ENCODE measurements around the gene NRP2. TPM values are rescaled to one million over a fixed set of nuclear protein-coding genes. Genes with fewer than 3 reads are reported as not detected.

The NRP2 gene
- total and polyA plus RNA-seq, 4 donors, result 57.7 to 79.1 (median 62.4) TPM

DNA sequence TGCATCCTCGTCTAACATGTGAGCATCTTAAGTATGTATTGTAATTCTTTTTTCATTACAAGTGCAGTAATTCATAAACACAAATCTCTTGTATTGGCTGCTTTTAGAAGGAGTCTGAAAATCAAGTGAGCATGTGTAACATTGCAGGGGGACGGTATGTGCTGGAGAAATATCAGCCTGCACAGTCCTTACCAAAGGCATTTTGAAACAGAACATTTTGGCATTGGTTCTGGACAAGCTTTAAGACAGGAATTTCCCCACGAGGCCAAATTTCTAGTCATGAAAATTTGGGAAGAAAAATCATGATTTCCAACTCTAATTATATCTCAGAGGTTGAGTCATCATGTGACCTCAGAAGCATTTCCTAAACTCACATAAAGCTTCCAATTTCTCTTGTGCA, 24.7 kb upstream of the NRP2 start:
- Histone ChIP-seq H3K9me3 (ENCODE audit: control insufficient read depth, insufficient read depth, low read length) (no peaks in the 10 kb centered on the region), H3K4me1 (ENCODE audit: control insufficient read depth, insufficient read depth, low read length) (no peaks in the 10 kb centered on the region), H3K27ac (ENCODE audit: low read depth, low read length) (no peak overlapping the region), H3K36me3 (ENCODE audit: control insufficient read depth, insufficient read depth, low read length) (no peaks in the 10 kb centered on the region), H3K4me3 (ENCODE audit: low read depth, low read length) (no peak overlapping the region), H3K27me3 (ENCODE audit: control insufficient read depth, insufficient read depth, low read length) (no peaks in the 10 kb centered on the region)
- 71% methylated on average over 1 of the region's 3 CpGs for WGBS (ENCODE audit: insufficient coverage)
- DNase-seq (ENCODE audit: low read depth in 4 of 6, low spot score in 6 of 6), result no peak

DNA sequence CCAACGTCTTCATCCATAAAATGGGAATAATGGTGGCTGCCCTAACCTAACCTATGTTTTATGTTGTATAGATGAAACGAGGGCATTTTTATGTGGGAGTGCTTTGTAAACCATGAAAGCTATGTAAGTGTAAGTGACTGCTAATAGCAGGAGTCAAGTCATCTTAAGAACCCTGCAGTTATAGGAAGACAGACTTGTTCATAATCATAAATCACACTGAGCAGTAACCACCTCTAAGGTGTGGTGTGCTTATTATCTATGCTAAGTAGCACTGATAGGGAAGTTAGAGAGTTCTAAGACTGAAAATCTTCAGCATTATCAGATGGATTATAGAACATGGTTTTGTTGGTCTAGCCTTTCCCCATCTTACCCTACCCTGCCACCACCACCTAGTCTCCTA, 24.2 kb upstream of the NRP2 start:
- Histone ChIP-seq H3K27me3 (ENCODE audit: control insufficient read depth, insufficient read depth, low read length) (no peaks in the 10 kb centered on the region), H3K36me3 (ENCODE audit: control insufficient read depth, insufficient read depth, low read length) (no peaks in the 10 kb centered on the region), H3K27ac (ENCODE audit: low read depth, low read length) (no peak overlapping the region), H3K4me3 (ENCODE audit: low read depth, low read length) (no peak overlapping the region), H3K9me3 (ENCODE audit: control insufficient read depth, insufficient read depth, low read length) (no peaks in the 10 kb centered on the region), H3K4me1 (ENCODE audit: control insufficient read depth, insufficient read depth, low read length) (no peaks in the 10 kb centered on the region)
- no peak for DNase-seq (ENCODE audit: low read depth in 4 of 6, low spot score in 6 of 6)
- WGBS (ENCODE audit: insufficient coverage), result 80% methylated on average over 1 of the region's 2 CpGs

DNA sequence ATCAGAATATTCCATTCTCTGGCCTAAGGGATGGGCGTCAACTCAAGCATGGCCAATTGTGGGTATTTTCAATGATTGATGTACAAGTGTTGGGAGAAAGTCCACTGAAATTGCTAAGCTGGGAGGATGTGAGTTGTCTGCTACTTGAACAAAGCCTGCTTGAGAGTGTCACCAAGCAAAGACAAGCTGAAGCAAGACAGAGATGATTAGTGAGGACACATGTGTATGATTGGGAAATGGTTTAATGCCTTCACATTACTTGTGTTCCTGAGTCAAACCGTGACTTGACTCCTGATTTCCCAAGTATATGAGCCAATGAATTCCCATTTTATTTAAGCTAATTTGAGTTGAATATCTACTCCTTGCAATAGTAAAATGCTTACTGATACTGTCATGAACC, 23.7 kb upstream of the NRP2 start:
- no peak for DNase-seq (ENCODE audit: low read depth in 4 of 6, low spot score in 6 of 6)
- Histone ChIP-seq H3K27me3 (ENCODE audit: control insufficient read depth, insufficient read depth, low read length) (no peaks in the 10 kb centered on the region), H3K9me3 (ENCODE audit: control insufficient read depth, insufficient read depth, low read length) (no peaks in the 10 kb centered on the region), H3K27ac (ENCODE audit: low read depth, low read length) (no peak overlapping the region), H3K4me1 (ENCODE audit: control insufficient read depth, insufficient read depth, low read length) (no peaks in the 10 kb centered on the region), H3K4me3 (ENCODE audit: low read depth, low read length) (no peak overlapping the region), H3K36me3 (ENCODE audit: control insufficient read depth, insufficient read depth, low read length) (no peaks in the 10 kb centered on the region)
- 100% methylated on average over 1 of the region's 2 CpGs for WGBS (ENCODE audit: insufficient coverage)

DNA sequence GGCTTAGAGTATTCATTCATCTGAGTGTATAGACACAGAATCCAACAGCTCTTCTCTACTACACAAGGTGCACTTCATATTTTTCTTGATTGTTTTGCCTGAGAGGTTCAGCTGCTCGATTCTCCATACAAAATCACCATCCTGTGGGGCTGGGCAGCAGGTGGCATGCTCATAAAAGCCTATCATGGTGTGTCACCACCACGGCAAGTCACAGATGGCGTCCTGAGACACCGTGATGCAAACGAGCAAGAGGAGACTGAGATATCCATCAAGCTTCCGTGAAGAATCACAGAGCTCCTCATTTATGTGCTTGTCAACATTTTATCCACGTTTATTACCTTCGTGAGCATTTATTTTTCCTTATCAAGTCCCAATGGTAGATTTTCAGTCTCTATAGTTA, 22.4 kb upstream of the NRP2 start:
- DNase-seq (ENCODE audit: low read depth in 4 of 6, low spot score in 6 of 6), result no peak
- 70% methylated on average over 5 of the region's 8 CpGs for WGBS (ENCODE audit: insufficient coverage)
- no peaks in the 10 kb centered on the region for H3K4me1 ChIP-seq (ENCODE audit: control insufficient read depth, insufficient read depth, low read length)
- no peak overlapping the region for H3K27ac ChIP-seq (ENCODE audit: low read depth, low read length)
- no peaks in the 10 kb centered on the region for H3K36me3 ChIP-seq (ENCODE audit: control insufficient read depth, insufficient read depth, low read length)
- H3K27me3 ChIP-seq (ENCODE audit: control insufficient read depth, insufficient read depth, low read length), result no peaks in the 10 kb centered on the region
- H3K9me3 ChIP-seq (ENCODE audit: control insufficient read depth, insufficient read depth, low read length), result no peaks in the 10 kb centered on the region
- no peak overlapping the region for H3K4me3 ChIP-seq (ENCODE audit: low read depth, low read length)

DNA sequence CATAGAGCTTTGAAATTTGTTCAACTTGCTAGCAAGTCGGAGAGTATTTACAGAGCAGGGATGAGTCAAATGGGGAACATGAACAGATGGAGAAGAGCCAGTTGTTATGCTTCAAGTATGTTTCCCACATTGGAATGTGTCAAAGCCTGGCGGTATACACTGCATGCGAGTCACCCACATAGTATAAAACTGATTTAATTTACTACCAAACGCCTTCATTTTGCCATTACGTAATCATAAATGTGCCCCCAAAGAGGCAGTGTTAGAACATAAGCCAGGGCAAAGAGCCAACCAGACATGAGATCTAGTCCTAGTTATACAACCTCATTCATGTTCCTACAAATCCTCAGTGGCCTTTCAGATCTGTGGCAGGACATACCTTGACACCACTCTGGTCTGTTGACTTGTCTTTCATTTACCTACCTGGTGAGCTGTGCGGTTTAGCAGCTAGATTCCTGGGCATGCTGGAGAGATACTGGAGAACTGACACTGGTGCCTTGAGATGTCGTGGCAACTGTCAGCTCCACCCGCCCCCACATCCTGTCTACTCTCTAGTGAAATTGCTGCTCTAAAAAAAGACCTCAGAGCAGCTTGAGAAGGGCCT, 21.7 kb upstream of the NRP2 start:
- DNase-seq (ENCODE audit: low read depth in 4 of 6, low spot score in 6 of 6), result peak in 2 of 6 donors; percentile 51 to 58
- Histone ChIP-seq H3K27me3 (ENCODE audit: control insufficient read depth, insufficient read depth, low read length) (no peaks in the 10 kb centered on the region), H3K4me3 (ENCODE audit: low read depth, low read length) (no peak overlapping the region), H3K9me3 (ENCODE audit: control insufficient read depth, insufficient read depth, low read length) (no peaks in the 10 kb centered on the region), H3K36me3 (ENCODE audit: control insufficient read depth, insufficient read depth, low read length) (no peaks in the 10 kb centered on the region), H3K4me1 (ENCODE audit: control insufficient read depth, insufficient read depth, low read length) (no peaks in the 10 kb centered on the region), H3K27ac (ENCODE audit: low read depth, low read length) (no peak overlapping the region)
- WGBS (ENCODE audit: insufficient coverage), result 78% methylated on average over 3 of the region's 8 CpGs

DNA sequence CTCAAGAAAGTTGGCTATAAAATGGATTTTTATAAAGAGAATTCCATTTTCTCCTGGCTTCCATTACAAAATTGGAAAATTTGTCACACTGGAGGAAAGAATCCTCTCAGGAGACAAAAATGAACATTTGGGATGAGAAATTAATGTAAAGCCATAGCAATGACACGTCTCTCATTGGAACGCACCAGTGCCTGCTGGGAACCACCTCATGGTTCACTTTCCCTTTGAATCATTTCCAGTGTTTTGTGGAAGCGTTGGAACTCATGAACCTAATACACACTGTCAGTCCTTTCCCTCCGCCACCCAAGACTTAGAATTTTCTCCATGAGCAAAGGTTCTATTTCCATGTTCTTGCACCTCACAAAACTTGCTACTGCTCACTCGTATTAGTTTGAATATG, 21.0 kb upstream of the NRP2 start:
- no peaks in the 10 kb centered on the region for H3K36me3 ChIP-seq (ENCODE audit: control insufficient read depth, insufficient read depth, low read length)
- H3K27ac ChIP-seq (ENCODE audit: low read depth, low read length), result no peak overlapping the region
- DNase-seq (ENCODE audit: low read depth in 4 of 6, low spot score in 6 of 6), result no peak
- H3K4me1 ChIP-seq (ENCODE audit: control insufficient read depth, insufficient read depth, low read length), result no peaks in the 10 kb centered on the region
- no peaks in the 10 kb centered on the region for H3K27me3 ChIP-seq (ENCODE audit: control insufficient read depth, insufficient read depth, low read length)
- no peak overlapping the region for H3K4me3 ChIP-seq (ENCODE audit: low read depth, low read length)
- WGBS (ENCODE audit: insufficient coverage), result 91% methylated on average over 3 of the region's 5 CpGs
- no peaks in the 10 kb centered on the region for H3K9me3 ChIP-seq (ENCODE audit: control insufficient read depth, insufficient read depth, low read length)

DNA sequence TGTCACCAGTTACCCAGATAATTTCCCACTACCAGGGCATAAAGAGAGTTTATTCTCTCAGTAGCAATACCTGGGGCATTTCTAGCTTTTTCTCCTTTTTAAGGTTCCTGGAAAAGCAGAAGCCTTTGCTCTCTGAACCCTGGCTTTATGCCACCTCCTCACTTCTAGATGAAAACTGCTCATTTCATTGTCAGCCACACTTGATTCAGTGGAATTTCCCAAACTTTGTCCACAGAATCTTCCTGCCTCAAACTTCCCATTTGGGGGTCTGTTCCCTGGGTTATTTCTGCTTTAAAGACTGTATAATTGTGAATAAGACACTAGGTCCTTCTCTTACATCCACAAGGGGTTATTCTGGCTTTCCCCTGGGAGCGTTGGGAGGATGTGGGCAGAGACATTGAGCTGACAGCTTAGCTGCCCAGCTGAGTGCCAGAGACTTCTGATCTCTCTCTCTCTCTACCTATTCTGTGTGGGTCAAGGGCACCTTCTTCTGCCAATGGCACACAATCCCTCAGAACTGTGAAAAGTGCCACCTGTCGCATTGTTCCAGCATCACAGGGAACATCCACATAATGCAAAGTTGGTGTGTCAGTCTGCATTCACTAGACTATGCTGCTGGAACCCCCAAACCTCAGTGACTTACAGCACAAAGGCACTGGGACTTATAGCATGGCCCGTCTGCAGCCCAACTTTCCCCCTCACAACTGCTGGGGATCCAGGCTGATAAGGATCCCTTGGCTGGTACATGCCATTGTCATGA, 19.9 kb upstream of the NRP2 start:
- H3K27me3 ChIP-seq (ENCODE audit: control insufficient read depth, insufficient read depth, low read length), result no peaks in the 10 kb centered on the region
- no peak overlapping the region for H3K4me3 ChIP-seq (ENCODE audit: low read depth, low read length)
- WGBS (ENCODE audit: insufficient coverage), result 95% methylated on average over 2 of the region's 3 CpGs
- no peaks in the 10 kb centered on the region for H3K9me3 ChIP-seq (ENCODE audit: control insufficient read depth, insufficient read depth, low read length)
- no peak for DNase-seq (ENCODE audit: low read depth in 4 of 6, low spot score in 6 of 6)
- H3K4me1 ChIP-seq (ENCODE audit: control insufficient read depth, insufficient read depth, low read length), result no peaks in the 10 kb centered on the region
- H3K27ac ChIP-seq (ENCODE audit: low read depth, low read length), result no peak overlapping the region
- no peaks in the 10 kb centered on the region for H3K36me3 ChIP-seq (ENCODE audit: control insufficient read depth, insufficient read depth, low read length)

DNA sequence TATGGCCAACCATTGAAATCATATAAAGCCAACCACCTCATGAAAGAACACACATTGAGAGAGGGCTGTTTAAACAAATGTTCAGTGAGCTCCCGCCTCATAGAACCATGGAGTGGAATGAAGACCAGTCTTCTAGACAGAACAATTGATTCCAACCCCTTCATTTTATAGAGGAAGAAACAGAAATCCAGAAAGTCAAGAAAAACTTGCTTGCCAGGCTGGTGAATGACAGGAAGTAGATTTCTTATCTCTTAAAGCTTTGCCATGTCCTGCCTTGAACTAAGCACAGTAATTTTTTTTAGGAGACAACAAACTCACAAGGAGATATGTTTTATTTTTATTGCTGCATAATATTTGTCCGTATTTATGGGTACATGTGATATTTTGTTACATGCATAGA, 16.5 kb upstream of the NRP2 start:
- no CpG with 5 or more reads among the region's 2 CpGs for WGBS (ENCODE audit: insufficient coverage)
- Histone ChIP-seq H3K27me3 (ENCODE audit: control insufficient read depth, insufficient read depth, low read length) (no peaks in the 10 kb centered on the region), H3K27ac (ENCODE audit: low read depth, low read length) (no peak overlapping the region), H3K4me3 (ENCODE audit: low read depth, low read length) (no peak overlapping the region), H3K36me3 (ENCODE audit: control insufficient read depth, insufficient read depth, low read length) (no peaks in the 10 kb centered on the region), H3K9me3 (ENCODE audit: control insufficient read depth, insufficient read depth, low read length) (no peaks in the 10 kb centered on the region), H3K4me1 (ENCODE audit: control insufficient read depth, insufficient read depth, low read length) (no peaks in the 10 kb centered on the region)
- DNase-seq (ENCODE audit: low read depth in 4 of 6, low spot score in 6 of 6), result no peak

DNA sequence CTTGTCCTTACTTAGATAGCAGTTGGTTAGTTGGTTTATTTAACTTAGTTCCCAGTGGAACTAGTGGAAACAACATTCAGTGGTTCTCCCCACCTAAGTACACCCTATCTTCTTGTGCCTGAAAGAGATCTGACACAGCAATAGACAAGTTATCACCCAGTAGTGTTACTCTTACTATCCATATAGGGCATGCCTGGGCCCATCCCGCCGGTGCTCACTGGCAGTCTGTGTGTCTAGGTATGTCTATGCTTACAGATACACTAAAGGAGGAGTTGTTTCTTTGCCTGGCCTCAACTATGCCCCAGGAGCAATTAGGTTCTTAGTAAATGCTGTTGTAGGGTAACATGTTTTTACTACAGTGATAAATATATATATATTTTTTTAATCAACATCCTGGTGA, 12.0 kb upstream of the NRP2 start:
- no peak for DNase-seq (ENCODE audit: low read depth in 4 of 6, low spot score in 6 of 6)
- no CpG with 5 or more reads among the region's 2 CpGs for WGBS (ENCODE audit: insufficient coverage)

DNA sequence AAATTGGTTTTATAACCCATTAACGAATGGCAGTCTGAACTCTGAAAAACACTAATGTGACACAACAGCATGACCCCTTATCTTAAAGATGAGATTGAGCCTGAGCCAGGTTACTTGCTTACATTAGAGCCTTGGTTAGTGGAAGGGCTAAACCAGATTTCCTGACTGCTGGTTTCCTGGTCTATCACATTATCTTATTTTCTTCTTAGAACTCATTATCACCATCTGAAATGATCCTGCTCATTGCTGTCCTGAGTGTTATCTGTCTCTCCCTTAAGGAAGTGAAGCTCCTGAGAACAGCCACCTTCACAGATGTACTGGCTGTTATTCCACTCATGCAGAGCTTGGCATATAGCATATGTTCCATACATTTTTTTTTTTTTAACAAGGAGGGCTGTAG, 9.0 kb upstream of the NRP2 start:
- H3K4me1 ChIP-seq (ENCODE audit: control insufficient read depth, insufficient read depth, low read length), result peaks cover 3% of the 10 kb centered on the region
- DNase-seq (ENCODE audit: low read depth in 4 of 6, low spot score in 6 of 6), result no peak
- H3K36me3 ChIP-seq (ENCODE audit: control insufficient read depth, insufficient read depth, low read length), result no peaks in the 10 kb centered on the region
- no peaks in the 10 kb centered on the region for H3K27me3 ChIP-seq (ENCODE audit: control insufficient read depth, insufficient read depth, low read length)
- WGBS (ENCODE audit: insufficient coverage), result 67% methylated on average over 1 of the region's 1 CpG
- no peak overlapping the region for H3K4me3 ChIP-seq (ENCODE audit: low read depth, low read length)
- no peak overlapping the region for H3K27ac ChIP-seq (ENCODE audit: low read depth, low read length)
- H3K9me3 ChIP-seq (ENCODE audit: control insufficient read depth, insufficient read depth, low read length), result no peaks in the 10 kb centered on the region

More for the DNA sequence above, 12.0 kb upstream of the NRP2 start:
- Histone ChIP-seq H3K27me3 (ENCODE audit: control insufficient read depth, insufficient read depth, low read length) (no peaks in the 10 kb centered on the region), H3K9me3 (ENCODE audit: control insufficient read depth, insufficient read depth, low read length) (no peaks in the 10 kb centered on the region), H3K4me3 (ENCODE audit: low read depth, low read length) (no peak overlapping the region), H3K36me3 (ENCODE audit: control insufficient read depth, insufficient read depth, low read length) (no peaks in the 10 kb centered on the region), H3K27ac (ENCODE audit: low read depth, low read length) (no peak overlapping the region), H3K4me1 (ENCODE audit: control insufficient read depth, insufficient read depth, low read length) (no peaks in the 10 kb centered on the region)
